CD4-positive, alpha-beta T cell treated with Interleukin-15 for 1 hour (primary cell): ENCODE measurements around the gene SLC6A4.
"Not testable (repeated sequence)": the region's sequence is repeated elsewhere in the genome, so short reads cannot be mapped to it uniquely, and the experiment has no call there.

Source experiments
- DNase-seq: peaks from one replicate; pipeline ENCODE4 v3.0.0-alpha.2; 2020

Gene SLC6A4

GRCh38 chr17:30165960-30166359 is 69.5 kb downstream of the SLC6A4 start:
- no peak for DNase-seq

GRCh38 chr17:30165147-30165546 is 70.3 kb downstream of the SLC6A4 start:
- no peak for DNase-seq

DNA sequence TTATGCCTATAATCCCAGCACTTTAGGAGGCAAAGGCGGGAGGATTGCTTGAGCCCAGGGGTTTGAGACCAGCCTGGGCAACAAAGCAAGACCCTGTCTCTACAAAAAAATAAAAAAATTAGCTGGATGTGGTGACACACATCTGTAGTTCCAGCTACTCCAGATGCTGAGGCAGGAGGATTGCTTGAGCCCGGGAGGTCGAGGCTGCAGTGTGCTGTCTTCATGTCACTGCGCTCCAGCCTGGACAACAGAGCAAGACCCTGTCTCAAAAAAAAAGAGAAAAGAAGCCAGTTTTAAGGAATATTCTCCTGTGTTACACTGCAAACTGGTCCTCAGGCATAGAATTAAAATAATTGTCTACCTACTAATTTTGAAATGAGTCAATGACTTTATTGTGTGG is 71.0 kb downstream of the SLC6A4 start:
- no peak for DNase-seq

DNA sequence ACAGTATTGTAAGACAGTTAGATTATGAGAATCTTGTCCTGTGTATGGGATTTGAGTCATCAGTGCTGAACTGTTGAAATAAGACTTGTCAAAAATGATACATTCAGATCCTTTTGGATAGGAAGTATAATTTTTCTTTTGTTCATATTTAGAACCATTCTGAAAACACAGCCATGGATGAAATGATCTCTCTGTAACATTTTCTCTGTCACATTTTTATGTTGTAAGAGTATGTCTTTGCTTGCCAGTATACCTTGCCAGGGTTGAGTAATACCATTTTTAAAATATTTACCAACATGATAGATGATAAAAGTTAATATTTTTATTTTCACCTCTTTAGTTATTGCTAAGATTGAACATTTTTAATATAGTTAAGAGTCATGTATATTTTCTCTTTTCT is 73.9 kb downstream of the SLC6A4 start:
- DNase-seq, result no peak

DNA sequence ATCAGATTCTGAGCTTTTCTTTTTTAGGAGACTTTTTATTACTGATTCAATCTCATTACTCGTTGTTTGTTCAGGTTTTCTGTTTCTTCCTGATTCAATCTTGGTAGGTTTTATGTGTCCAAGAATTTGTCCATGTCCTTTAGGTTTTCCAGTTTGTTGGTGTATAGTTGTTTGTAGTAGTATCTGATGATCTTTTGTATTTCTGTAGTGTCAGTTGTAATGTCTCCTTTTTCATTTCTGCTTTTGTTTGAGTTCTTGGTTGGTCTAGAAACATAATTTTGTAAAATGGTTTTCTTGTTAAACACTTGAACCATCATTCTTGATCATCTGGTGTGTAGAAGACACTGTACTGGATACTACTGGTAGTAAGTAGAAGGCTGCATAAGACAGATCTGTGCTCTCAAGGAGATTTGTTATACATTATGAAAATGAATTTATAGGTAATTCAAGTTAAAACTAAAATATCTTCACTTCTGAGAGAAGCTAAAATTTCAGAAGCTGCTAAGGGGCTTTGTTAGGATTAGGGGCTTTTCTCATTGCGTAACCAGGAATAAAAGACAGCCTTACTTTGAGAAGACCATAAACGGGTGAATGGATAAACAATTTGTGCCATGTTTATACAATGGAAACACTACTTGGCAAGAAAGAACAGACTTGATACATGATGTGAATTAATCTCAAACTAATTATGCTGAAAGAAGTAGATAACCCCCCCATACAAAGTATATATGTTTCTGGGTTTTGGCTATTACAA is 74.9 kb downstream of the SLC6A4 start:
- no peak for DNase-seq

DNA sequence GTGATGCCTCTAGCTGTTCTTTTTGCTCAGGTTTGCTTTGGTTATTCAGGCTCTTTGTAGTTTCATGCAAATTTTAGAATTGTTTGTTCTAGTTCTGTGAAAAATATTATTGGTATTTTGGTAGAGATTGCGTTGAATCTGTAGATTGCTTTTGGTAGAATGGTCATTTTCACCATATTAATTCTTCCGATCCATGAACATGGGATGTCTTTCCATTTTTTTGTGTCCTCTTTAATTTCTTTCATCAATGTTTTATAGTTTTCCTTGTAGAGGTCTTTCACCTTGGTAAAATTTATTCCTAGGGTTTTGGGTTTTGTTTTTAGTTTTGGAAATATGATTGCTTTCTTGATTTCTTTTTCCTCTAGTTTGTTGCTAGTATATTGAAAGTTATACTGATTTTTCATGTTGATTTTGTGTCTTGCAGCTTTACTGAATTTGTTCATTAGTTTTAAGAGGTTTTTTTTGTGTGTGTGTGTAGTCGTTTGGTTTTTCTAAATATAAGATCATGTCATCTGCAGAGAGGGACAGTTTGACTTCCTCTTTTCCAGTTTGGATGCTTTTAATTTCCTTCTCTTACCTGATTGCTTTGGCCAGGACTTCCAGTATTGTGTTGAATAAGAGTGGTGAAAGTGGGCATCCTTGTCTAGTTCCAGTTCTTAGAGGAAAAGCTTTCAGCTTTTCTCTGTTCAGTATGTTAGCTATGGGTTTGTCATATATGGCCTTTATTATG is 76.4 kb downstream of the SLC6A4 start:
- no peak for DNase-seq

- no peak for DNase-seq
Observed at GRCh38 chr17:30155389-30155788, 80.1 kb downstream of the SLC6A4 start.

DNA sequence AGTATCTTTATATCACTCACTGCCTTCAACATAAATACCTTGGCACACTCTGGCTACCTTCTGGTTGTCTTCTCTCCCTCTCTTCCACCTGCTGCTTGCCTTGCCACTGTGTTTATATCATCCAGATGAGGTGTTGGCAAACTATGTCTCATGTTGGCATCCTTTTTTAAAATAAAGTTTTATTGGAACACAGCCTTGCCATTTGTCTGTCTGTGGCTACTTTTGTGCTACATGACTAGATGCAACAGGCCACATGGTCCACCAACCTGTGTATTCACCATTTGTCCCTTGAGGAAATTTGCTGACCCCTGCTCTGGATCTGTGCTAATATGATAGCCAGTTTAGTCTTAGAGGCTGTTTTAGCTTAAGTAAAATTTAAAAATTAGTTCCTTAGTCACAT is 82.0 kb downstream of the SLC6A4 start:
- DNase-seq, result no peak

- no peak for DNase-seq
Observed at GRCh38 chr17:30151471-30151870, 84.0 kb downstream of the SLC6A4 start.

DNA sequence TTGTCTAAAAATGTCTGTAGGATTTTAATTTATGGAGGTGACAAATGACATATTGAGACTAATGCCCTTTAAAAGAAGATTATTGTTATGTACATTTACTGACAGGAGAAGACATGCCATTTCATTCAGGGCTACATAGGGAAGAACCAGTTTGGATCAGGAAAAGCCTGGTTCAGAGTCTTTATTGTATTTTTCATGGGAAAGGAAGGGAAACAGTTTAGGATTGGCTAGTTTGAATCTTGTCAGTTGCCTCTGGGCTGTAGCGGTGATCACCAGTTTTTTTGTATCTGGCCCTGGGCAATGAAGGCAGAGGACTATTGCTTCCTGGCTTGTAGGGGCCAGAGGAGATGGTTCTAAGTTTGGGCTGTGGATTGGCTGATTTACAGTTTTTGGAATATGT is 87.1 kb downstream of the SLC6A4 start:
- DNase-seq, result no peak

DNA sequence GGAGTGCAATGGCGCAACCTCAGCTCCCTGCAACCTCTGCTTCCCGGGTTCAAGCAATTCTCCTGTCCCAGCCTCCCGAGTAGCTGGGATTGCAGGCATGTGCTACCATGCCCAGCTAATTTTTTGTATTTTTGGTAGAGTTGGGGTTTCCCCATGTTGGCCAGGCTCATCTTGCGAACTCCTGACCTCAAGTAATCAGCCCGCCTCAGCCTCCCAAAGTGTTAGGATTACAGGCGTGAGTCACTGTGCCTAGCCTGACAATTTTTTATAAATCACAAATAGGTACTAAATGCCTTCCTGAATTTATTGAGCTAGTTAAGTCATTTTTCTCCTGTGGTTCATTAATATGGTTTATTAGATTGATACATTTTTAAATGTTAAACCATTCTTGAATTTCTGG is 87.6 kb downstream of the SLC6A4 start:
- DNase-seq, result not testable (repeated sequence)
